Measurements from ENCODE around the gene FKBP8. TPM values are rescaled to one million over a fixed set of nuclear protein-coding genes. Genes with fewer than 3 reads are reported as not detected.
A peak's percentile ranks its signal among the peaks of the same experiment; 100 is the strongest.

FKBP8 gene
- total RNA-seq, 1 experiment from 2014 or later: 261 TPM

DNA sequence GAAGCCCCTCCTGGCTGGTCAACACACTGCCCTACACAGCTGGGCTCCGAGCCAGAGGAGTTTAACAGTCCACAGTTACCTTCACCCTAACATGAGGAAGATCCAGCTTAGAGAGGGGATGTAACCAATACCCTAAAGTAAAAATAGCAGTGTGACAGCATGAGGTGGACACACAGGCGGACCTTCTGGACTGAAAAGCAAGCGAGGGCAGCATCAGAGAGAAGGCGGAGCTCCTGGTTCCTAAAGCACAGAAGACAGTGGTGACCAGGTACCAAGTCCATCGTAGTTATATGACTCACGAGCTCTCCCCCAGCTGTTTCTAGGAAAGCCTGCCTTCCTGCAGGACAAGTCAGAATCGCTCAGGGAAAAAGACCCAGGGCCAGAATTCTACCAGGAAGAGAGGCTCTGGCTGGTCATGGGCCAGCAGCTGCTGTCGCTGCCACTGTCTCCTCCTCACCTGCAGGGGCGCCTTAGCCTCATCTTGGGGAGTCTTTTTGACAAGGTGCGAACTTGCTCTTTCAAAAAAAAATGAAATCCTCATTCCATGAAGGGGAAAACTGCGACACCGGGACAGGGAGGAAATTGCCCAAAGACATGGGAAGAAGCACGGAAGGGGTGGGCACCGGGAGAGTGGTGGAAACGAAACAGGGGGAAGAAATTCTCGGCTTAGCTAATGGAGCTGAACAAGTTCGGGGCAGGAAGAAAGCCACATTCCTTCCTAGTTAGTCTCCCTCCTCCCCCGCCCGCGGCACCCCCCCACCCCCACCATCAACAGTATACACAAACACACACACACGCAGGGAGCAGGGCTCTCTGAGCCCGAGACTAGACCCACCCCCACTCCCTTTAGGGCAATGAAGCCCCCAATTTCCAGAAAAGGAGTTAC is 23.2 kb downstream of the FKBP8 start:
- peaks cover 65% of the 10 kb centered on the region for H3K79me2 ChIP-seq (ENCODE audit: insufficient read depth, low read length)
- intact Hi-C loops (cut with micrococcal nuclease): loop anchor here (1.0 to 2.0 kb wide), 2 partner anchors 51 to 70 kb away; partner anchors contain the start of gene UBA52

More for the DNA sequence above, 23.2 kb downstream of the FKBP8 start:
- no peaks in the 10 kb centered on the region for H3K9me2 ChIP-seq (ENCODE audit: insufficient read depth)
- ATAC-seq (peak; percentile 34), DNase-seq (ENCODE audit: low read depth, low spot score) (peak; percentile 62)
- peak overlapping the region; percentile 98 for H3K9ac ChIP-seq (ENCODE audit: low read length)
- peak overlapping the region; percentile 80 for H3K4me2 ChIP-seq (ENCODE audit: low read length)
- TF ChIP-seq, protein P1, sequence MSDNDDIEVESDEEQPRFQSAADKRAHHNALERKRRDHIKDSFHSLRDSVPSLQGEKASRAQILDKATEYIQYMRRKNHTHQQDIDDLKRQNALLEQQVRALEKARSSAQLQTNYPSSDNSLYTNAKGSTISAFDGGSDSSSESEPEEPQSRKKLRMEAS (IDR thresholded peaks at IDR 0.05): peak; percentile 41; the same call in 1 of the 2 replicates
- TF ChIP-seq EGR1 (IDR thresholded peaks at IDR 0.05; ENCODE audit: low read depth): 0 out of 2 replicates have a peak, but pooled peaks have one; percentile 43
- no peak for TF ChIP-seq TCF7L2 (IDR thresholded peaks at IDR 0.05; ENCODE audit: borderline replicate concordance, extremely low read depth, insufficient read depth, insufficient read length)
- no peak for TF ChIP-seq JUND (IDR thresholded peaks at IDR 0.05)
- peak; percentile 65 for TF ChIP-seq POLR2AphosphoS5 (IDR thresholded peaks at IDR 0.05; ENCODE audit: low read depth, low read length)
- TF ChIP-seq, protein P2, sequence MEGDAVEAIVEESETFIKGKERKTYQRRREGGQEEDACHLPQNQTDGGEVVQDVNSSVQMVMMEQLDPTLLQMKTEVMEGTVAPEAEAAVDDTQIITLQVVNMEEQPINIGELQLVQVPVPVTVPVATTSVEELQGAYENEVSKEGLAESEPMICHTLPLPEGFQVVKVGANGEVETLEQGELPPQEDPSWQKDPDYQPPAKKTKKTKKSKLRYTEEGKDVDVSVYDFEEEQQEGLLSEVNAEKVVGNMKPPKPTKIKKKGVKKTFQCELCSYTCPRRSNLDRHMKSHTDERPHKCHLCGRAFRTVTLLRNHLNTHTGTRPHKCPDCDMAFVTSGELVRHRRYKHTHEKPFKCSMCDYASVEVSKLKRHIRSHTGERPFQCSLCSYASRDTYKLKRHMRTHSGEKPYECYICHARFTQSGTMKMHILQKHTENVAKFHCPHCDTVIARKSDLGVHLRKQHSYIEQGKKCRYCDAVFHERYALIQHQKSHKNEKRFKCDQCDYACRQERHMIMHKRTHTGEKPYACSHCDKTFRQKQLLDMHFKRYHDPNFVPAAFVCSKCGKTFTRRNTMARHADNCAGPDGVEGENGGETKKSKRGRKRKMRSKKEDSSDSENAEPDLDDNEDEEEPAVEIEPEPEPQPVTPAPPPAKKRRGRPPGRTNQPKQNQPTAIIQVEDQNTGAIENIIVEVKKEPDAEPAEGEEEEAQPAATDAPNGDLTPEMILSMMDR (IDR thresholded peaks at IDR 0.05 in 2 of 3, conservative IDR thresholded peaks at IDR 0.05 in 1 of 3; ENCODE audit: borderline replicate concordance in 1 of 3, insufficient read depth in 1 of 3, low read depth in 2 of 3, low read length in 2 of 3): peak; percentile 60 to 91 (median 78); a peak in 5 of 6 replicates
- TF ChIP-seq, protein P3, sequence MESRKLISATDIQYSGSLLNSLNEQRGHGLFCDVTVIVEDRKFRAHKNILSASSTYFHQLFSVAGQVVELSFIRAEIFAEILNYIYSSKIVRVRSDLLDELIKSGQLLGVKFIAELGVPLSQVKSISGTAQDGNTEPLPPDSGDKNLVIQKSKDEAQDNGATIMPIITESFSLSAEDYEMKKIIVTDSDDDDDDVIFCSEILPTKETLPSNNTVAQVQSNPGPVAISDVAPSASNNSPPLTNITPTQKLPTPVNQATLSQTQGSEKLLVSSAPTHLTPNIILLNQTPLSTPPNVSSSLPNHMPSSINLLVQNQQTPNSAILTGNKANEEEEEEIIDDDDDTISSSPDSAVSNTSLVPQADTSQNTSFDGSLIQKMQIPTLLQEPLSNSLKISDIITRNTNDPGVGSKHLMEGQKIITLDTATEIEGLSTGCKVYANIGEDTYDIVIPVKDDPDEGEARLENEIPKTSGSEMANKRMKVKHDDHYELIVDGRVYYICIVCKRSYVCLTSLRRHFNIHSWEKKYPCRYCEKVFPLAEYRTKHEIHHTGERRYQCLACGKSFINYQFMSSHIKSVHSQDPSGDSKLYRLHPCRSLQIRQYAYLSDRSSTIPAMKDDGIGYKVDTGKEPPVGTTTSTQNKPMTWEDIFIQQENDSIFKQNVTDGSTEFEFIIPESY (IDR thresholded peaks at IDR 0.05; ENCODE audit: extremely low read depth, insufficient replicate concordance, low read length): no peak
- peak; percentile 3 for TF ChIP-seq YY1 (IDR thresholded peaks at IDR 0.05; ENCODE audit: extremely low read depth, insufficient replicate concordance, low read depth, low read length)
- peak; percentile 63 for TF ChIP-seq RAD21 (IDR thresholded peaks at IDR 0.05; ENCODE audit: low read depth)
- no peaks in the 10 kb centered on the region for H3K9me3 ChIP-seq (ENCODE audit: control insufficient read depth in 1 of 2, insufficient read depth in 1 of 2, low read depth in 1 of 2, low read length in 2 of 2)
- no peaks in the 10 kb centered on the region; a peak in 1 of 4 replicates for H3K36me3 ChIP-seq (ENCODE audit: control insufficient read depth in 1 of 2, insufficient read depth in 2 of 2, low read length in 2 of 2)
- H3K4me3 ChIP-seq (replicated peaks in 1 of 2; ENCODE audit: low read depth in 1 of 2, low read length in 2 of 2): peak overlapping the region; percentile 92 to 94
- H4K20me1 ChIP-seq (ENCODE audit: insufficient read depth): 0 out of 2 replicates have a peak, but pooled peaks cover 2% of the 10 kb centered on the region
- ChIA-PET POLR2A (interaction anchor here (0.6 to 3.5 kb wide), 6 partner anchors 9 to 52 kb away, joined by 3 to 15 read pairs (median 4); partner anchors contain the start of genes KXD1 and UBA52), RAD21 (ENCODE audit: low non-redundant PET in 1 of 2, low total read pairs in 2 of 2, uncharacterized antibody in 2 of 2, unreplicated experiment in 2 of 2) (interaction anchor here in 1 of 2 experiments (0.7 kb wide), 1 partner anchor 15 kb away, joined by 3 read pairs; no protein-coding TSS in a partner anchor), CTCF (interaction anchor here (0.6 to 2.6 kb wide), 10 partner anchors 9 to 69 kb away, joined by 3 to 12 read pairs (median 4); partner anchors contain the start of gene UBA52)
- no peak overlapping the region for H2AFZ ChIP-seq (ENCODE audit: low read depth, low read length, poor library complexity, severe bottlenecking)
- peaks cover 16 to 35% of the 10 kb centered on the region in 2 experiments for H3K4me1 ChIP-seq (ENCODE audit: control insufficient read depth in 1 of 2, insufficient read depth in 2 of 2, low read length in 2 of 2)
- H3K27me3 ChIP-seq (ENCODE audit: insufficient read depth, low read length): no peaks in the 10 kb centered on the region
- no TSS peak for BruUV-seq (replicated peaks)
- peak overlapping the region; percentile 95 for H3K27ac ChIP-seq (ENCODE audit: low read depth, low read length)
